GM18498 (cell line): ENCODE measurements around the gene OXER1.
A peak's percentile ranks its signal among the peaks of the same experiment; 100 is the strongest.
"Not testable (repeated sequence)": the region's sequence is repeated elsewhere in the genome, so short reads cannot be mapped to it uniquely, and the experiment has no call there.

Experiments
- ATAC-seq: cut with Tn5 transposase; IDR thresholded peaks from one replicate; pipeline ENCODE4 v1.9.1; 2021; ENCODE audit warnings: mild to moderate bottlenecking, moderate library complexity; ENCODE audit not compliant: unreplicated experiment

Gene OXER1

DNA sequence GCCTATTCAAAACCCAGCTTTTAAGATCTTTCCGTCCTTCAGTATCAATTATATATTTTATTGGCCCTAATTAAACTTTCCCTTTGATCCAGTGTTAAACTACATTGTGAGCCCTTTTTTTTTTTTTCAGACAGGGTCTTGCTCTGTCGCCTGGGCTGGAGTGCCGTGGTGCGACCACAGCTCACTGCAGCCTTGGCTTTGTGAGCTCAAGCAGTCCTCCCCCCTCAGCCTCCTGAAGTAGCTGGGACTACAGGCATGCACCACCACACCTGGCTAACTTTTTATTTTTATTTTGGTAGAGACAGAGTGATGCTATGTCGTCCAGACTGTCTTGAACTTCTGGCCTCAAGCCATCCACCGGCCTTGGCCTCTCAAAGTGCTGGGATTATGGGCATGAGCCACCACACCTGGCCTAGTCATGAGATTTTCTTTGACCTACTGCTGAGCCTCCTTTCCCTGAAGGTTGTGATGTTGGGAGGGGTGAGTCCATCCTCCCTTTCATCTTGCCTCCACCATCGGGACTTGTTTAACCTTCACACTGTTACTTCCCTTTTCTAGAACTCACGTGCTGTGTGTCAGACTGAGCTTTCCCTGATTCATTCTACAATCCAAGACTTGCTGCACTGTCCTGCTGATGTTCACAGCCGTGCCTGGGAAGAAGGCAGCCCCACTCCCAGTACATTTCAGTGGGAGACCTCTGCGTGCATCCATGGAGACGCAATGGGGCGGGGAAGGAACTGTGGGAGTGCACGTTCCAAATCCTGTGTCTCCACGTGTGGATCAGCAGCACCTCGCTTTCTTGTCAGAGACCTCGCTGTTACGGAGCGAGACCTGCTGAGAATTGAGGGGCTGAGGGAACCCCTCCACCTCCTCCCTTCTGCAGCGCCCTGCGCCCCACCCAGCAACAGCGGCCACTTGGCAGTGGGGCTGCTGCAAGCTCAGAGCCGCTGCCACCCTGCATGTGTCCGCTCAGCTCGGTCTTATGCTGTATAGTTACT, 10.8 kb downstream of the OXER1 start:
- no peak for ATAC-seq

- peak; percentile 70 for ATAC-seq
Observed at GRCh38 chr2:42752314-42752713, 11.6 kb downstream of the OXER1 start.

DNA sequence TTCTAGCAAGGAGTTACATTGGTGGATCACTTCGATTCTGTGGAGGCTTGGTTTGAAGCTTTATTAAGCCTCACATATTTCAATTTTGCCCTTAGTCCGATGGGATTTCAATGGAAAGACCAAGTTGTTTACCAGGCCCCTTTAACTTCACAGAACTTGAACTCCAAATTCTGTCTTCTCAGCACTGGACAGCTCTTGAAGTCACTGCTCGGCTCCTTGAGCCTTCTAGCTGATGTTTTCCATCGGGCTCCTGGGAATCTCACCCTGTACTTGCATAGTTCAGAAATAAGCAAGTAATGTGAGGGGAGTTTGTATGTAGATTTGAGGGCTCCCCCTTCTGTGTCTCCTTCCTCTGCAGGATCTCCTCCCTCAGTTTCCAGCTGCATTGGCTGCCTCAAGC, 15.1 kb downstream of the OXER1 start:
- ATAC-seq, result no peak

DNA sequence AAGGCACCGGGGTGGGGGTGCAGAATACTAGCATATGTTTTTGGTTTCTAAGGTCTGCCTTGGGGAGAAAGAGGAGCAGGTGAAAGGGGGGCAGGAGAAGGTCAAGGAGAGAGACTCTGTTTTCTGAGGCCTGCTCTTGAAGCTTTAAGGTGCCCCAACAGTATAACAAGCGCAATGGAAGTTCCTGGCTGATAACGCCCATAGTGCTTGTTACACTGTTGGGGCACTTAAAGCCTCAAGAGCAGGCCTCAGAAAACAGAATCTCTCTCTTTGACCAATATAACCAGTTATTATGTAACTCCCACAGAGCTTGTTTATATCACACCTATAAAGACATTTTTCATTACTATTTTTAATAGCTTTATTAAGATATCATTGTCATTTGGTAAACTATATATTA, 16.5 kb downstream of the OXER1 start:
- no peak for ATAC-seq

GRCh38 chr2:42744545-42745082, 19.3 kb downstream of the OXER1 start:
- ATAC-seq, result no peak

DNA sequence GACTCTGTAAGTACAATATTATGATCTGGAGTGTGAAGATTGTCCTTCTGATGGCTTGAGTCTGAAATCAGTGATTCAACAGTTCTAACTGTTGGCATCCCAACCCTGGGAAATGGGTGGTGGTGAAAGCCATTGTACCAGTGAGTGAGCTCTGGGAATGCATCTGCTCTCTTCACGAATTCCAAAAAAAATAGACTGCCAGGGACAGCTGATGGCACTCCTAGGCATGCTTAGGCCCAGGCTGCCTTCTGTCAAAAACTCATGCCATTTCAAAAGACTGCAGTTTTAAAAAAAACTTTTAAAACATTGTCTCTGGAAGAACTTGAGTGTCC, 20.3 kb downstream of the OXER1 start:
- no peak for ATAC-seq

DNA sequence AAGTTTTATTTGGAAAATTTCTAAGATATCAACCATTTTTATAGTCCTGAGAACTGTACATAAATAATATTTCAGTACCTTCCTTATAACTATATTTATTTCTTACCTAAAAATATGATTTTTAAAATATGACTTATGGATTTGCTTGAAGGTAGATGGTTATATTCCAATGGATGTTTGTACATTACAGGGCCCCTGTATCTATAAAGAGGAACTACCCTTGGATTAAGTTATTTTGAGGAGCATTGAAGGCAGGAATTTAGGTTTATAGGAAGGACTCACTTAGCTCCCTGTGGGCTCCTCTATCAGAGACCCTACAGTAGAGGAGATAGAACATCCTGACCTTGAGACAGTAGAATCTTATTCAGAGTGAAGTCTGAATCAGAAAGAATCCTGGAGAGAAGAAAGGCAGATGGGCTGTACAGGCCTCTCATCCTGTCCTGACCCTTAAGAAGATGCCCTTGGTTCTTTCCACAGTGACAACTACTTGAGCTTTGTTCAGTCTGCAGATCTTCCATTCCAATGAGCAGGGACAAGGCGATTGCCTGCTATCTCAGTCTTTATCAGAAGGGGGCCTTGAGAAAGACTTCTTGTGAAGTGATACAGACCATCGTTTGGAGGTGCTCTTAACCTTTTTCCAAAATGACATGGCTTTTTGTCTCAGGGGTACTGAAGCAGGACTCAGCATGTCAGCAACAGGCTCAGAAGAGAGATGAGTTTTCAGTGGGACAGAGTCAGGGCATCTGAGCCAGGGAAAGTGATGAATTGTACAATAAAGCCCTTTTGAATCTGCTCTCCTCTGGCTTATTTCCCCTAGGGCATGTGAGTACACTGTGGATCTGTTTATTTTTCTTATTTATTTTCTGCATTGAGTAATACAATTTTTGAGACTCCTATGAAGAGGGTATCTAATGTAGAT, 20.9 kb downstream of the OXER1 start:
- ATAC-seq, result no peak

- no peak for ATAC-seq
Observed at GRCh38 chr2:42741140-42741539, 22.8 kb downstream of the OXER1 start.

DNA sequence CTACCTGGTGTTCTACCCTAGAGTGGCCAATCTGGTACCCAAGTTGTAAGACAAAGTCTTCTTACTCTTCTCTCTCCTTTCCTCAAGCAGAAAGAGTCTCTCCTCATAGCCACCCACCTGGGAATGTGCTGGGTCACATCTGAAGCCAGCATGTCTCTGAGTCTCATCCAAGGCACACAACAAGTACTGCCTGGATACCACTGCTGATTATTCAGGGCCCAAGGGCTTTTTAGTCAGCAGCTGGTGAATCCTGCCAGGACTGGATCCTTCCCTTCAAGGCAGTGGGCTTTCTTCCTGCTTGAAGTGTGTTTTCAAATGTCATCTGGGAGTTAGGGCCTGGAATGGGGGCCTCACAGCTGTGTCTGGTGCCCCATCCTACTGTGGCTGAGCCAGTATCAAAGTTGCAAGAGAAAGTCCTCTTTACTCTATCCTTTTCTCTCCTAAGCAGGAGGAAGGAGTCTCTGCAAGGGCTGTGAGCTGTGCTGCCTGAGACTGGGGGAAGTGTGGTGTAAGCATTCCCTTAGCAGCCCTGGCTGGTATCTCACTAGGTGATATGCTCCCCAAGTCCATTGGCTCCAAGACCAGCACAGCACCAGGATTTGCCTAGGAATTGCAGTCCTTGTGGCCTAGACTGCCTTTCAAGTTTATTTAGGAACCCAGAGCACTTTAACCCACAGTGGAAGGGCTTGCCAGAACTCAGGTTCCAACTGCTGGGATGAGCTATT, 27.2 kb downstream of the OXER1 start:
- ATAC-seq, result no peak

GRCh38 chr2:42733852-42734251, 30.1 kb downstream of the OXER1 start:
- no peak for ATAC-seq

DNA sequence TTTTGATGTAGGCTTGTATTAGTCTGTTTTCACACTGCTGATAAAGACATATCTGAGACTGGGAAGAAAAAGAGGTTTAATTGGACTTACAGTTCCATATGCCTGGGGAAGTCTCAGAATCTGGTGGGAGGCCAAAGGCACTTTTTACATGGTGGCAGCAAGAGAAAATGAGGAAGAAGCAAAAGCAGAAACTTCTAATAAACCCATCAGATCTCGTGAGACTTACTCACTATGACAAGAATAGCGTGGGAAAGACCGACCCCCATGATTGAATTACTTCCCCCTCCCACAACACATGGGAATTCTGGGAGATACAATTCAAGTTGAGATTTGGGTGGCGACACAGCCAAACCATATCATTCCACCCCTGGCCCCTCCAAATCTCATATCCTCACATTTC, 32.6 kb downstream of the OXER1 start:
- not testable (repeated sequence) for ATAC-seq

DNA sequence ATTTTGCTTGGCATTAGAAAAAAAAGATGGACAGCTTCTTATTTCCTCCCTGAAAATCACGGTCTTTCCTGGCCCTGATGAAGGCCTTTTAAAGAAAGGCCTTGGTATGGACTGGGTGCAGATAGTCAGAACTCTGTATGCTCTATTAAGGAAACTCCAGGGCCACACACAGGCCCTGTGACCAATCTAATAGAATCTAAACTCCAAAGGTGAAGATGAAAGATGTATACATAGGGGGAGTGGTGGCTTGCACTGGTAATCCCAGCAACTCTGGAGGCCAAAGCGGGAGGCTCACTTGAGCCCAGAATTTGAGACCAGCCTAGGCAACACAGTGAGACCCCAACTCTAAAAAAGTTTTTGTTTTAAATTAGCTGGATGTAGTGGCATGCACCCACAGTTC, 37.3 kb downstream of the OXER1 start:
- no peak for ATAC-seq

GRCh38 chr2:42725657-42726056, 38.3 kb downstream of the OXER1 start:
- ATAC-seq, result no peak

DNA sequence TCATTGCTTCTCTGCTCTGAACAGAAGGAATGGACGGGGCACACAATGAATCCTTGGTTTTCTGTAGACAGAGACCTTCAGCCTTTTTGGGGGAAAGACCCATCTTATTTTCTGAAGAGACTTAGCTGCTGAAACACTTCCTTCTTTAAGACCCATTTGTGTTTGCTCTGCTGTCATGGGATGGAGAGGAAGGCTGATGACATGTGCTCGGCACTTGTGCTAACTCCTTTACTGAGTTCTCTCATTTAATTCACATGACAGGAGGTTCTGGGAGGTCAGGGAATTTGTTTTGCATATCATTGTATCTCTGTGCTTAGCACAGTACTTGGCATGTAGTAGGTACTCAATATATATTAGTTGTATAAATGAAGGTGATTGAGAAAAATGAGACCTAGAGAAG, 39.0 kb downstream of the OXER1 start:
- ATAC-seq, result no peak

DNA sequence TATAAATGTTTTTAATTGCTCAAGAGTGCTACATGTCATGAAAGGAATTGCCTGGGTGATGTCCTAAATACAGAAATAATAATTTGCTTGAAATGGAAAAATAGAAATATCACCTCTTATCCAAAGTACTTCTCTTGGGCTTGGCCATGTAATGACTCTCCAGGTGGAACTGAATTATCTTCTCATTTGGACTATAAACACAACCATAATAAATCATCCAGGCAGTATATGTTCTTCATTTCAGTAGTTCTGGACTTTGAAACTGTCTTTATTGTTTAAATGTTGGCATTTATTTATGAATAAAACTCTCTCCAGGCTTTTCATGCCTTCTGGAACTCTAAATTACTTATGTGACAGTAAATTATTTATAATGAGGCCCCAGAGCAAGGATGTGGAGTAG, 40.5 kb downstream of the OXER1 start:
- ATAC-seq, result no peak

DNA sequence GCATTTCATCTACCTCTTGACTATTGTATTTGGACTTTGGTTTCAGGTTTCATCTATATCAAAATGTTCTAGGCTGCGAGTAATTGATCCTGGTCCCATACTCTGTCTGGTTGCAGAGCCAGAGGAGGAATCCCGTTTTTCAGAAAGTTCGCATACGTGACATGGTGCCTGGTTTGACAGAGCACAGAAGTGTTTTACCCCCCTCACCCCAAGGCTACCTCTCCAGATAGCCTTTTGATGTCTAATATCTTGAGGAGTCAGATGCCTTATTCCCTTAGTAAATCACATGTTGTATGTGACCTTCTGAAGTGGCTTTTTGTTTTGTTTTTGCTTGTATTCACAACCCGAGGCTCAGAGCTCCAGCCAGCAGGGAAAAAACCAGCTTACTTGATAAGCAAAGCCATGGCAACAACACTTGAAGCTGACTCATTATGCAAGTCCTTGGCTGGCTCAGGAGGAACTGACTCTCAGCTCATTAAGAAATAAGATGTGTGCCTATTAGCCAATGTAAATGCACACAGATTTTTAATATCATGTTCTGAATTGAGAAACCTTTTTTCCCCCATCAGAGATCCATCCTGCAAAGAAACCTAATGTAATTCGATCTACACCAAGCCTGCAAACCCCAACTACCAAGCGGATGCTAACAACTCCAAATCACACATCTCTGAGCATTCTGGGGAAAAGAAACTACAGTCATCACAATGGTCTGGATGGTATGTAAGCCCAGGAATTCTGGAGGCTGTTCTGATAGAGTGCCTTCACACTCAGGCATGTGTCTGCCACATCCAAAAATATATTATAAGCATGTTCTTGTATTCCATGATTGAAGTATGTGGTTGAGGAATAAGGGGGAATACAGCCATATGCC, 41.4 kb downstream of the OXER1 start:
- peak; percentile 96 for ATAC-seq

GRCh38 chr2:42721898-42722297, 42.0 kb downstream of the OXER1 start:
- peak; percentile 9 for ATAC-seq

GRCh38 chr2:42714686-42715085, 49.2 kb downstream of the OXER1 start:
- no peak for ATAC-seq

- ATAC-seq, result no peak
Observed at GRCh38 chr2:42713920-42714319, 50.0 kb downstream of the OXER1 start.

- no peak for ATAC-seq
Observed at GRCh38 chr2:42712934-42713333, 51.0 kb downstream of the OXER1 start.
